B cell (primary cell): ENCODE data around the gene LILRB4. TPM values are rescaled to one million over a fixed set of nuclear protein-coding genes. Genes with fewer than 3 reads are reported as not detected.
"Not testable (repeated sequence)": the region's sequence is repeated elsewhere in the genome, so short reads cannot be mapped to it uniquely, and the experiment has no call there.

Experiments
- ATAC-seq: fragments of 200-7000 bp; cut with Tn5 transposase; one replicate; pipeline ENCODE4 v1.10.0; 2021; ENCODE audit warnings: low read depth, mild to moderate bottlenecking, moderate number of reproducible peaks, moderate library complexity
- CTCF ChIA-PET: fragments of 350-600 bp; sonication (Branson Sonifier 250); formaldehyde crosslinking; loops from one replicate; lab custom pipeline; 2021; ENCODE audit warnings: antibody characterized with exemption, inconsistent platforms; lab: Charles Lee
- POLR2A ChIA-PET: fragments of 350-600 bp; sonication (Branson Sonifier 250); formaldehyde crosslinking; loops from one replicate; lab custom pipeline; 2021; ENCODE audit warnings: antibody characterized with exemption; lab: Charles Lee
- DNase-seq: peaks from one replicate; pipeline ENCODE4 v3.0.0; 2013
- H2AFZ ChIP-seq: 2 replicates; pipeline ENCODE4 v1.6.1; 2012; ENCODE audit warnings: mild to moderate bottlenecking, low read depth, low read length; ENCODE audit not compliant: insufficient read depth, poor library complexity, severe bottlenecking
- H3K27ac ChIP-seq, 2 donors: 1 replicate in 1 of 2; 2 replicates in 1 of 2; pipeline ENCODE4 v1.5.1; 2012 to 2013; ENCODE audit warnings: low read length in 2 of 2, mild to moderate bottlenecking in 2 of 2, moderate library complexity in 1 of 2
- H3K27me3 ChIP-seq, 4 experiments: fragments of 200-600 bp in 1 of 4; sonication (generic) in 1 of 4; replicated peaks in 1 of 4; 1 replicate in 2 of 4; 2 replicates in 2 of 4; pipeline versions ENCODE4 v1.6.1 to v1.7.0; 2013 to 2016; ENCODE audit warnings: low read length in 3 of 4, mild to moderate bottlenecking in 2 of 4, mixed read lengths in 1 of 4, moderate library complexity in 1 of 4; ENCODE audit not compliant: insufficient read depth in 4 of 4, control insufficient read depth in 3 of 4; ENCODE audit errors: control extremely low read depth in 1 of 4
- H3K36me3 ChIP-seq, 2 experiments: replicated peaks in 1 of 2; 1 replicate in 1 of 2; 2 replicates in 1 of 2; pipeline versions ENCODE4 v1.6.1 to v1.7.1; 2013; ENCODE audit warnings: low read length in 1 of 2; ENCODE audit not compliant: insufficient read depth in 2 of 2, control insufficient read depth in 1 of 2; ENCODE audit errors: control extremely low read depth in 1 of 2, extremely low read depth in 1 of 2
- H3K4me1 ChIP-seq, 2 donors: fragments of 200-600 bp in 1 of 2; sonication (generic) in 1 of 2; 1 replicate in 1 of 2; 2 replicates in 1 of 2; pipeline versions ENCODE4 v1.5.1 to v1.6.1; 2013 to 2017; ENCODE audit warnings: low read length in 2 of 2; ENCODE audit not compliant: control insufficient read depth in 2 of 2, insufficient read depth in 2 of 2
- H3K4me2 ChIP-seq: replicated peaks from 2 replicates; pipeline ENCODE3; 2012; ENCODE audit warnings: mild to moderate bottlenecking, low read depth, low read length; ENCODE audit not compliant: poor library complexity, severe bottlenecking
- H3K4me3 ChIP-seq, 5 experiments: fragments of 200-600 bp in 1 of 5; sonication (generic) in 1 of 5; 1 replicate in 3 of 5; 2 replicates in 2 of 5; pipeline versions ENCODE4 v1.5.1 to v1.7.0; 2011 to 2016; ENCODE audit warnings: low read length in 4 of 5, mild to moderate bottlenecking in 4 of 5, low read depth in 2 of 5, control low read depth in 1 of 5, moderate library complexity in 1 of 5; ENCODE audit not compliant: insufficient read depth in 1 of 5; ENCODE audit errors: control extremely low read depth in 1 of 5, extremely low read depth in 1 of 5
- H3K79me2 ChIP-seq: fragments of 200-600 bp; sonication (generic); one replicate; pipeline ENCODE4 v1.6.0; 2016; ENCODE audit warnings: low read length; ENCODE audit not compliant: control insufficient read depth, insufficient read depth
- H3K9ac ChIP-seq: fragments of 200-600 bp; sonication (generic); 2 replicates; pipeline ENCODE4 v1.6.1; 2017; ENCODE audit warnings: mild to moderate bottlenecking, low read length, moderate library complexity
- H3K9me3 ChIP-seq, 3 donors: one replicate each; pipeline versions ENCODE4 v1.6.1 to v1.7.1; 2013; ENCODE audit warnings: low read length in 2 of 3; ENCODE audit not compliant: control insufficient read depth in 2 of 3, insufficient read depth in 1 of 3; ENCODE audit errors: control extremely low read depth in 1 of 3
- H4K20me1 ChIP-seq: 2 replicates; pipeline ENCODE4 v1.6.0; 2012; ENCODE audit warnings: mild to moderate bottlenecking, low read length; ENCODE audit not compliant: insufficient read depth, control insufficient read depth, poor library complexity, severe bottlenecking
- H3K27ac Mint-ChIP-seq: one replicate; pipeline ENCODE4 v1.8.0; 2021; ENCODE audit warnings: mixed read lengths
- H3K27me3 Mint-ChIP-seq: one replicate; pipeline ENCODE4 v1.8.0; 2021; ENCODE audit warnings: mixed read lengths
- H3K4me1 Mint-ChIP-seq: one replicate; pipeline ENCODE4 v1.8.0; 2021; ENCODE audit warnings: mixed read lengths
- H3K4me3 Mint-ChIP-seq: one replicate; pipeline ENCODE4 v1.8.0; 2021; ENCODE audit warnings: mixed read lengths
- H3K9me3 Mint-ChIP-seq: one replicate; pipeline ENCODE4 v1.8.0; 2022; ENCODE audit warnings: mixed read lengths; ENCODE audit not compliant: insufficient read depth
- CTCF ChIP-seq: fragments of 200-600 bp; IDR thresholded peaks from one replicate; pipeline ENCODE4 v1.8.0; 2022; ENCODE audit warnings: antibody characterized with exemption, mild to moderate bottlenecking
- EZH2 ChIP-seq: IDR thresholded peaks from 2 replicates; pipeline ENCODE4 v1.6.1; 2012; ENCODE audit warnings: borderline replicate concordance, low read depth, mild to moderate bottlenecking, moderate library complexity, low read length; ENCODE audit not compliant: insufficient read depth, poor library complexity, severe bottlenecking
- WGBS: methylation state at CpG from one replicate; pipeline ENCODE4 v1.1.5; 2013; ENCODE audit warnings: missing lambda C conversion rate; ENCODE audit not compliant: insufficient coverage; 5-methylcytosine and 5-hydroxymethylcytosine counted together
- intact Hi-C: fragments of 100-400 bp; cut with micrococcal nuclease; formaldehyde crosslinking; loops from one replicate; pipeline ENCODE4 v1.10.0; 2022
- polyA plus RNA-seq: library from polyadenylated mRNA; depleted of rRNA; stranded (reverse); fragments of >200 nt; gene quantifications from 2 replicates; pipeline ENCODE4 v1.2.3, GENCODE V29; 2012
- total RNA-seq, 2 donors: library from RNA; stranded (reverse); fragments of 120-200 nt in 1 of 2; gene quantifications; 1 replicate in 1 of 2; 2 replicates in 1 of 2; pipeline versions ENCODE4 v1.2.3 to v1.2.4, GENCODE V29; 2013 to 2022

The LILRB4 gene
- total and polyA plus RNA-seq, 2 donors (not counting 1 experiment from before 2014, with no cell fraction given) = 1.1 to 2.8 TPM

GRCh38 chr19:54674021-54674617, 11.3 kb downstream of the LILRB4 start:
- H3K4me1 Mint-ChIP-seq = no peaks in the 10 kb centered on the region
- H3K4me3 Mint-ChIP-seq = no peak overlapping the region
- ATAC-seq = no peak
- Histone ChIP-seq H3K9me3 (peaks cover 0 to 4% (median 3%) of the 10 kb centered on the region in 3 donors), H3K27me3 (peaks cover 0 to 16% (median 0%) of the 10 kb centered on the region in 4 experiments), H3K4me2 (no peak overlapping the region), H3K27ac (no peak overlapping the region), H4K20me1 (no peaks in the 10 kb centered on the region), H3K36me3 (no peaks in the 10 kb centered on the region), H3K9ac (no peak overlapping the region), H3K4me1 (no peaks in the 10 kb centered on the region), H2AFZ (no peak overlapping the region), H3K79me2 (no peaks in the 10 kb centered on the region), H3K4me3 (no peak overlapping the region)
- CTCF ChIA-PET = interaction anchor here (0.6 to 13.0 kb wide), 20 partner anchors 8 to 485 kb away, joined by 3 to 246 read pairs (median 5); partner anchors contain the start of genes CDC42EP5 and LENG8
- peaks cover 4% of the 10 kb centered on the region for H3K9me3 Mint-ChIP-seq
- WGBS = no CpG with 5 or more reads among the region's 2 CpGs
- peaks cover 18% of the 10 kb centered on the region for H3K27me3 Mint-ChIP-seq
- TF ChIP-seq CTCF = peak; percentile 73
- TF ChIP-seq EZH2 = no peak
- intact Hi-C loops = no loop called here
- H3K27ac Mint-ChIP-seq = no peak overlapping the region
- peak; percentile 46 for DNase-seq
- POLR2A ChIA-PET = no interaction called here

- H3K9me3 ChIP-seq, H3K27ac Mint-ChIP-seq, POLR2A ChIA-PET, H3K4me2 ChIP-seq, H3K27ac ChIP-seq, H2AFZ ChIP-seq, H3K9me3 Mint-ChIP-seq, H3K4me3 Mint-ChIP-seq, H3K36me3 ChIP-seq, H3K4me1 Mint-ChIP-seq, H3K4me3 ChIP-seq, H3K4me1 ChIP-seq, H3K9ac ChIP-seq, H3K79me2 ChIP-seq, H4K20me1 ChIP-seq, H3K27me3 ChIP-seq: not testable (repeated sequence)
- CTCF ChIA-PET = interaction anchor here (1.2 to 13.0 kb wide), 11 partner anchors 8 to 203 kb away, joined by 3 to 246 read pairs (median 6); partner anchors contain the start of genes CDC42EP5 and LILRA2
- DNase-seq (peak; percentile 73), ATAC-seq (peak; percentile 57)
- peak; percentile 94 for TF ChIP-seq CTCF
- 40% methylated on average over 1 of the region's 10 CpGs for WGBS
- H3K27me3 Mint-ChIP-seq = peaks cover 11% of the 10 kb centered on the region
- intact Hi-C loops = loop anchor here (1.0 kb wide), 2 partner anchors 23 to 195 kb away; no protein-coding TSS in a partner anchor
Measured at GRCh38 chr19:54676210-54676834, 13.5 kb downstream of the LILRB4 start.
